BLaER1 treated with 17β-estradiol and CSF1 and Interleukin-3, amounts not matched to agents 10 nM and 100 nM (cell line): ENCODE data around the gene PLCB1.

Experiments used
- H3K27ac ChIP-seq, 11 experiments: shearing (Covaris generic); formaldehyde crosslinking; 2 replicates each; pipeline ENCODE4 v1.8.1; 2022
- H3K27me3 ChIP-seq, 11 experiments: shearing (Covaris generic); formaldehyde crosslinking; 2 replicates each; pipeline ENCODE4 v1.8.1; 2022
- H3K36me3 ChIP-seq, 11 experiments: shearing (Covaris generic); formaldehyde crosslinking; 2 replicates each; pipeline ENCODE4 v1.8.1; 2022
- H3K4me1 ChIP-seq, 10 experiments: shearing (Covaris generic); formaldehyde crosslinking; 2 replicates each; pipeline ENCODE4 v1.8.1; 2022
- H3K4me2 ChIP-seq, 11 experiments: shearing (Covaris generic); formaldehyde crosslinking; 2 replicates each; pipeline ENCODE4 v1.8.1; 2022
- H3K4me3 ChIP-seq, 10 experiments: shearing (Covaris generic); formaldehyde crosslinking; 2 replicates each; pipeline ENCODE4 v1.8.1; 2022
- H3K9ac ChIP-seq, 11 experiments: shearing (Covaris generic); formaldehyde crosslinking; 2 replicates each; pipeline ENCODE4 v1.8.1; 2022
- H3K9me3 ChIP-seq, 11 experiments: shearing (Covaris generic); formaldehyde crosslinking; replicated peaks in 1 of 11; 2 replicates each; pipeline ENCODE4 v1.8.1; 2022
- H4K20me1 ChIP-seq, 11 experiments: shearing (Covaris generic); formaldehyde crosslinking; 2 replicates each; pipeline ENCODE4 v1.8.1; 2022
- Cebpa-rat ChIP-seq, 11 experiments: shearing (Covaris generic); IDR thresholded peaks; 2 replicates each; pipeline ENCODE4 v1.8.1; 2022

PLCB1 gene

GRCh38 chr20:8862092-8862491, 730.0 kb downstream of the PLCB1 start:
- H4K20me1 ChIP-seq = no peaks in the 10 kb centered on the region
- no peaks in the 10 kb centered on the region for H3K36me3 ChIP-seq
- H3K9ac ChIP-seq = no peak overlapping the region
- no peak for TF ChIP-seq Cebpa-rat (IDR thresholded peaks at IDR 0.05)
- H3K4me2 ChIP-seq = no peak overlapping the region
- H3K9me3 ChIP-seq = no peaks in the 10 kb centered on the region
- peaks cover 0 to 10% (median 5%) of the 10 kb centered on the region in 10 experiments; a peak in 10 of 20 replicates for H3K4me1 ChIP-seq
- H3K27me3 ChIP-seq = no peaks in the 10 kb centered on the region
- H3K27ac ChIP-seq = no peak overlapping the region
- H3K4me3 ChIP-seq = no peak overlapping the region

DNA sequence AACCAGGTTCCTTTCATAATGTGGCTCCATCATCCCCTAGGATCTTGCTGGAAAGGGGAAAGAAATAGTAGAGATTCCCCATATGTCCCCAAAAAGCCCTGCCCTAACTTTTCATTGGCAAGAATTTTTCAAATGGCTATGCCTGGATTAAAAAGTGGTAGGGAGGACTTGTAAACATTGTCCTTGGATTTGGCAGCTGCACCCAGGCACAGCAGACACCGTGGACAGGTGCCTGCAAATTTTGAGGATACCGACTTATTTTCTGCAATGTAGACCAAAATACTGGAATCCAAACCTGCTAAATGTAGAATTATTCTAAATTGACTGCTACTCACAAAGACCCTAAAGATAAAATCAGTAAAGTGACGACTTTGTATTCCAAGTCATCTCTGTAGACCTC, 733.6 kb downstream of the PLCB1 start:
- Histone ChIP-seq H3K9ac (no peak overlapping the region), H3K27me3 (no peaks in the 10 kb centered on the region), H3K4me3 (no peak overlapping the region), H3K27ac (no peak overlapping the region), H3K4me2 (no peak overlapping the region), H4K20me1 (no peaks in the 10 kb centered on the region), H3K9me3 (no peaks in the 10 kb centered on the region), H3K36me3 (no peaks in the 10 kb centered on the region), H3K4me1 (peaks cover 0 to 14% (median 6%) of the 10 kb centered on the region in 10 experiments; a peak in 10 of 20 replicates)
- TF ChIP-seq Cebpa-rat (IDR thresholded peaks at IDR 0.05) = no peak

- H3K9me3 ChIP-seq = no peaks in the 10 kb centered on the region
- H3K27ac ChIP-seq = no peak overlapping the region
- H3K9ac ChIP-seq = no peak overlapping the region
- H3K27me3 ChIP-seq = no peaks in the 10 kb centered on the region
- no peaks in the 10 kb centered on the region for H3K36me3 ChIP-seq
- H4K20me1 ChIP-seq = no peaks in the 10 kb centered on the region
- peak overlapping the region in 6 of 11 experiments; percentile 3 to 63 (median 28); a peak in 8 of 22 replicates for H3K4me2 ChIP-seq
- no peak for TF ChIP-seq Cebpa-rat (IDR thresholded peaks at IDR 0.05)
- H3K4me3 ChIP-seq = no peak overlapping the region
- H3K4me1 ChIP-seq = peaks cover 0 to 14% (median 6%) of the 10 kb centered on the region in 10 experiments; a peak in 10 of 20 replicates
Measured at GRCh38 chr20:8867038-8867740, 735.1 kb downstream of the PLCB1 start.

DNA sequence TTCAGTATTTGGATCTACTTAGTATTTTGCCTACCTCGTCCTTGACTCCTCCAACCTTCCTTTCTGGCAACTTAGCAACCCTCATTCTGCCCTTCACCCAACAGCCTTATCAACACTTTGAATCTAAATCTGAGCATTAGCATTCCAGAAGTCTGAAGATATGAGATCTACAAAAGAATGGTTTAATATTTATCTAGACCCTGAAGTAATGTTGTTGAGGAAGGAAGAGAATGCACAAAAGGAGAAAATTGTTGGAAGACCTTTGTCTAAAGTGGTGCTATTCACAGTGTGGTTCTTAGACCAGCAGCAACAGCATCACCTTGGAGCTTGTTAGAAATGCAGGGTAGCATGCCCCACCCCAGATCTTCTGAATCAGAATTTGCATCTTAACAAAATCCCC, 738.6 kb downstream of the PLCB1 start:
- Histone ChIP-seq H3K4me2 (no peak overlapping the region), H3K9ac (no peak overlapping the region), H3K4me3 (no peak overlapping the region), H3K36me3 (no peaks in the 10 kb centered on the region), H3K27ac (no peak overlapping the region), H4K20me1 (no peaks in the 10 kb centered on the region), H3K9me3 (no peaks in the 10 kb centered on the region), H3K4me1 (peaks cover 0 to 14% (median 6%) of the 10 kb centered on the region in 10 experiments; a peak in 10 of 20 replicates), H3K27me3 (no peaks in the 10 kb centered on the region)
- no peak for TF ChIP-seq Cebpa-rat (IDR thresholded peaks at IDR 0.05)

GRCh38 chr20:8874437-8874836, 742.4 kb downstream of the PLCB1 start:
- Histone ChIP-seq H3K9ac (no peak overlapping the region), H3K4me2 (no peak overlapping the region), H3K36me3 (no peaks in the 10 kb centered on the region), H3K27ac (no peak overlapping the region), H3K4me3 (no peak overlapping the region), H4K20me1 (no peaks in the 10 kb centered on the region), H3K27me3 (no peaks in the 10 kb centered on the region), H3K9me3 (no peaks in the 10 kb centered on the region), H3K4me1 (no peaks in the 10 kb centered on the region)
- TF ChIP-seq Cebpa-rat (IDR thresholded peaks at IDR 0.05) = no peak

DNA sequence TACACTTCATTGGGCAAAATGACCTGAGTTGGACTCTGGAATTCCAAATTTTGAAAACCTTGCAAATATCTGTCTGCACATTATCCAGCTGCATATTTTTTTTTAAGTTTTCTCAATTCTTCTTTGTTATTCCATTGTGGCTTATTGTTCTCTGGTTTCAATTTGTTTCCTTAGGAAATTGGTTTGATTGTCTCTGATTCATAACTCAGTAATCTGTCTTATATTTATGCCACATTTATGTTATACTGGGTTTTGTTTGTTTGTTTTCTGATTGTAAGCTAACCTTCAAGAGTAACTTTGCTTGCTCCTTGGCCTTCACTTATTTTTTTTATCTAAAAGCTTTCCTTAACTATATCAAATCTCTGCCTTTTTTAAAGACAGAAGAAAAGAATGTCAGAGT, 743.5 kb downstream of the PLCB1 start:
- Histone ChIP-seq H3K27ac (no peak overlapping the region), H3K4me2 (no peak overlapping the region), H4K20me1 (no peaks in the 10 kb centered on the region), H3K27me3 (no peaks in the 10 kb centered on the region), H3K4me3 (no peak overlapping the region), H3K9ac (no peak overlapping the region), H3K9me3 (no peaks in the 10 kb centered on the region), H3K36me3 (no peaks in the 10 kb centered on the region), H3K4me1 (no peaks in the 10 kb centered on the region)
- TF ChIP-seq Cebpa-rat (IDR thresholded peaks at IDR 0.05) = no peak

DNA sequence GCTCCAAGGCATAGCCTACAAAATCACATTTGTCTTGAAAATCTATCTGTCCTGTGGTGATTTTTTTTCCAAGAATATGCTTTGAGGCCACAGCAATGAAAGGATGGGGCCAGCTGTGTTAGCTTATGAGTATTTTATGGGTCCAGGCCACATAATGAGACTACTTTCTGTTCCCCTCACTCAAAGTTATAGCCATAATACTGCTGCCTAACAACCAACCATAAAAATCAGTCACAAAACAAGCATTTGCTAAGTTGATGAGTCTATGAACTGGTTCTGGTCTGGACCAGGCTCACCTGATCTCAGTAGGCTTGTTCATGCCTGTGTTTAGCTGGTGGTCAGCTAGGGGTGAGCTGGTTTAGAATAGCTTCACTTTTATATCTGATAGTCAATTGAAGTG, 744.3 kb downstream of the PLCB1 start:
- Histone ChIP-seq H4K20me1 (no peaks in the 10 kb centered on the region), H3K4me2 (no peak overlapping the region), H3K9ac (no peak overlapping the region), H3K9me3 (no peaks in the 10 kb centered on the region), H3K36me3 (no peaks in the 10 kb centered on the region), H3K27me3 (no peaks in the 10 kb centered on the region), H3K4me1 (no peaks in the 10 kb centered on the region), H3K27ac (no peak overlapping the region), H3K4me3 (no peak overlapping the region)
- no peak for TF ChIP-seq Cebpa-rat (IDR thresholded peaks at IDR 0.05)

GRCh38 chr20:8877294-8877693, 745.2 kb downstream of the PLCB1 start:
- H3K27me3 ChIP-seq = no peaks in the 10 kb centered on the region
- no peaks in the 10 kb centered on the region for H3K36me3 ChIP-seq

DNA sequence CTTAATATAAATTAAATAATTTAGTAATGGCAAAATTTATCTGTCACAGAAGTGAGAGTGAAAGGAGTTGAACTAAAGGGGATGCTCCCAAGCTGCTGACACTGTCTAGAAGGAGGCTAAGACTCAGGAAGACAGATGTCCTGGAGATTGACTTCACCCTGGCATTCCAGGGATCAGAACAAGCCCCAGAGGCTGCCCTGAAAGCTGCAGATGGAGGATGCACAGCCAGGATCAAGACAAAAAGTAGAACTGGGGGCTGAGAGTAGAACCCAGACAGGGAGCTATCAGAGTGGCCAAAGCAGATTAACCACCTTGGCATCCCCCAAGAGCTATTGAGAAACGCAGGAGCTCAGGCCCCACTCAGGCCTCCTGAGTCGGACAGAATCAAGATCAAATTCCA, 747.6 kb downstream of the PLCB1 start:
- TF ChIP-seq Cebpa-rat (IDR thresholded peaks at IDR 0.05) = no peak
- no peak overlapping the region for H3K4me3 ChIP-seq
- H3K27me3 ChIP-seq = no peaks in the 10 kb centered on the region
- H3K4me2 ChIP-seq = no peak overlapping the region
- H3K9ac ChIP-seq = no peak overlapping the region
- H3K4me1 ChIP-seq = no peaks in the 10 kb centered on the region
- H4K20me1 ChIP-seq = no peaks in the 10 kb centered on the region
- H3K9me3 ChIP-seq = no peaks in the 10 kb centered on the region
- no peak overlapping the region for H3K27ac ChIP-seq
- H3K36me3 ChIP-seq = no peaks in the 10 kb centered on the region

More at GRCh38 chr20:8877294-8877693, 745.2 kb downstream of the PLCB1 start:
- no peaks in the 10 kb centered on the region for H4K20me1 ChIP-seq
- H3K4me1 ChIP-seq = no peaks in the 10 kb centered on the region
- no peak overlapping the region for H3K9ac ChIP-seq
- H3K27ac ChIP-seq = no peak overlapping the region
- no peak overlapping the region for H3K4me2 ChIP-seq
- no peaks in the 10 kb centered on the region for H3K9me3 ChIP-seq
- no peak for TF ChIP-seq Cebpa-rat (IDR thresholded peaks at IDR 0.05)
- no peak overlapping the region for H3K4me3 ChIP-seq

DNA sequence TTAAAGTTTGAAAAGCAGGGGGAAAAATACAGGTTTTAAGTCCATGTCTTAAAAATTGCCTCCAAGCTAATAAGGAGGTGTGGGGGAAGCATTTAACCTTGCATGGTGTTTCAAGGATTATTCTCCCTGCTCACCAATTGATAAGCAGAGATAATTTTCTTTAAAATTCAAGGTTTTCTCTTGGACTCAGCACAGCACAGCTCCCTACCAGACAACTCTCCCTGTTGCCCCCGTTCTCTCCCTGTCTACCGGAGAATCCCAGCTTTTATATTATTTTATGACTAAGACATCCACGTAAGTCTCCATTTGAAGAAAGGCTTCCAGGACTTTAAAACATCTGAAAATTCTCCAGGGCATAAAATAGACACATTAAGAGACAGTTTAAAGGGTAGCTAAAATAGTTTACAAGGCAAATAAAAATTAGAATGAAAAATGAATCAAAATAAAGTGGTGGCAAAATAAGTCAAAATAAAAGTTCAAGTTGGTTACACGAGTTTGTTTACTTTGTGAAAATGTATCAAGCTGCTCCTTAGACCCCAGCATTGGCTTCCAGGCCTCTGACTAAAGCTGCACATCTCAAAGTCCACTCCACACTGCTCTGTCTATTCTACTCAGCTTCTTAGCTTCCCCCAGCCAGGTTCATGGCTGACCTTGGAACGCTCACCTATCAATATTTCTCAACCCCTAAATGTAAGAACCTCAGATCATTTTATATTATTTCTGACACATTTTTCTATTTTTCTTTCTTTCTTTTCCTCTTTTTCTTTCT, 748.2 kb downstream of the PLCB1 start:
- H4K20me1 ChIP-seq = no peaks in the 10 kb centered on the region
- no peaks in the 10 kb centered on the region for H3K9me3 ChIP-seq
- H3K36me3 ChIP-seq = no peaks in the 10 kb centered on the region
- no peak overlapping the region for H3K9ac ChIP-seq
- no peaks in the 10 kb centered on the region for H3K4me1 ChIP-seq
- no peak for TF ChIP-seq Cebpa-rat (IDR thresholded peaks at IDR 0.05)
- H3K4me3 ChIP-seq = no peak overlapping the region
- no peak overlapping the region for H3K4me2 ChIP-seq
- no peaks in the 10 kb centered on the region for H3K27me3 ChIP-seq
- H3K27ac ChIP-seq = no peak overlapping the region
